NCI-H2227 (cell line): Measurements from ENCODE around the gene APEH.

Source experiments
- DNase-seq: peaks from one replicate; lab custom pipeline; 2025; ENCODE audit not compliant: unreplicated experiment; lab: John Stamatoyannopoulos, UW

Gene APEH

DNA sequence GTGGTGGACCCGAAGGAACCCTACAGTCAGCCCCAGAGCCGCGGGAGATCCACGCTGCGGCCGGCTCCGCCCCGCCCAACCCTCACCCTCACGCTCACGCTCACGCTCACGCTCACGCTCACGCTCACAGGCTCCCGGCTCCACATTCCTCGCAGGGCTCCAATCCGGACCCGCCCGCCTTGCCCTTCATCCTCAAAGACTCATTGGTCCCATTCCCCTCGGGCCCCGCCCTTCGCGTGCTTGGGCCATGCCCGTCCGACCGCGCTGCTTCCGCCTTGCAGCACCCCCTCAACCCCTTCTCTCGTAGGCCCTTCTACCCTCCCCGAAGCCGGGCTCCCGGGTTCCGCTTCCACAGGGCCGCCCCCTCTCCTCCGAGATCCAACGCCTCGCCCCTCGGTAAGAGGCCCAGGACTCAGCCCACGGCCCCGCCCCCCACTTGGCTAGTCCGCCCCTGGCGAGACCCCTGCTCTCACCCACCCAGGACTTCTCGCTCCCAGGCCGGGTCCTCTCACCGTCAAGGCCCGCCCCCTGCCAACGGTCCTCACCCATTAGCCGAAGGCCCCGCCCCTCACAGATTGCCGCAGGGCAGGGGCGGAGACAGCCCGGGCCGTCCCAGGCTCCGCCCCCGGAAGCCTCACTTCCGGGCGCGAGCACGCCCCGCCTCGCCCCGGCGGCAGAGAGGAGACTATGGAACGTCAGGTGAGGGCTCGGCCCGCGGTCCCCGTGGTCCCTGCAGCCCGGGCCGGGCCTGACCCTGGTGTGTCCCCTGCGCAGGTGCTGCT is at the start of gene APEH:
Gene APEH, plus strand, starts transcription at position 637 of the 782 bp plus-strand sequence. Its CDS starts 51 bp downstream, at position 688.
- no peak for DNase-seq

DNA sequence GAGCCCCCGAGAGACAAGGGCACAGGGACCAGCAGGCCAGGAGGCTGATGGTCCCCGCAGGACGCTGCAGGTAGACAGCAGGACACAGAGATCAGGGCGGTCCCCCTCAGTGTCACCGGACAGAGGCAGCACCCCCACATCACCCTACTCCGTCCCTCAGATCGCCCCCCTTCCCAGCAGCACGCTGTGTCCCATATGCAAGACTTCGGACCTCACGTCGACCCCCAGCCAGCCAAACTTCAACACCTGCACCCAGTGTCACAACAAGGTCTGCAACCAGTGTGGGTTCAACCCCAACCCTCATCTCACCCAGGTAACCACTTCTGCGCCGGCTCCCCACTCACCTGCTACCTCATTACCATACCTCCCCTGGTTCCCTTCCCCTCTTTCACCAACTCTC is 49.1 kb upstream of the APEH start:
- no peak for DNase-seq

DNA sequence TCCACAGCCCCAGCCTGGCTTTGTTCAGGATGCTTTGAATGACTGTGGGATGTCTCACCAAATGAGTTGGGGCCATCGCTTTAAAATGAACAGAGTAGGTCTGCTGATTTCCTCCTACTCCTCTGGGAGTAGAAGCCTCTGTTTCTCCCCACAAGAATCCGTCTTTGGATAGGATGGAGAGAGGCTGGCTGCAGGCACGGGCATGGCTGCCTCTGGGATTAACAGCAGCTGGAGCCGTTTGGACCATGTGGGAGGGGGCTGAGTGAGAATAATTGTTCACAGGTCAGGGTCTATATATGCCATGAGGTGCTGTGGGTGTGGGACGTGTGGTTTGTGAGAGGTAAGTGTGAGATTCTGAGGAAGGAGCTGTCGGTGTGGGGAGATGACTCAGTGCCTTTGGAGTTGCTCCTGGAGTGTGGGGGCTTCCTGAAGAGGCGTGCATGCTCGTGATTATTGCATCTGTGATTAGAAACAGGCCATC is 48.0 kb upstream of the APEH start:
- no peak for DNase-seq

DNA sequence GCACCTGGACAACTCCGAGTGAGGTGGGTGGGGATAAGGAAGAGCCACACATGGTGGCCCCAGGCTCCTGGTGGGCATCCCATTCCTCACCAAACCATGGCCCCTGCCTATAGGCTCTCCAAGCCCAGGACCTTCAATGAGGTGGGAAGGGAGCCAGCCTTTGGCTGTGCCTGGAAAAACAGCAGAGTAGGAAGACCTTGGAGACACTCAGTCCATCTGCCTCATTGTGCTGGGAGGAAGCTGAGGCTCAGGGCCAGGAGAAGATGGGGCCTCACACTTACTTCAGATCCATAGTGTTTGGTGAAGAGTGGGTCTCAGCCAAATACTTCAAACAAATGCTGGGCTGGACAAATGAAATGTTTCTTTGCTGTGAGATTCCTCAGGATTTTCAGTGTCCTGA is 47.4 kb upstream of the APEH start:
- no peak for DNase-seq

DNA sequence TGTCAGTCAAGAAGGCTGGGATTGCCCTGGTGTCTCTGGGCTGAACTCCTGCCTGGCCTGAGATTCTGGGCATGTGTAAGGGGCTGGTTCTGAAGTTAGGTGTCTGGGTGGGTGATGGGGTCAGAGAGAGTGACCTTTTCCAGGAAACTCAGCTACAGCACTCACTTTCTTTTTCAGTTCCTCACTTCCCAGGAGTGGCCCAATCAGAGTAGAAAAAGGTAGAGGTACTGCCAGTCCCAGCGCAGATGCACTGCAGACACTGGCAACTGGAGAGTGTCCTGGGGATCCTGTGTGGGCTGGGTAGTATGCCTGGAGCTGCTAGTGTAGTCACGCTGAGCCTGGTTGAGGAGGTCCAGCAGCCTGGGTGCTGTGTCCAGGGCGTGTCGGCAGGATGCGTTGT is 46.5 kb upstream of the APEH start:
- DNase-seq, result no peak

DNA sequence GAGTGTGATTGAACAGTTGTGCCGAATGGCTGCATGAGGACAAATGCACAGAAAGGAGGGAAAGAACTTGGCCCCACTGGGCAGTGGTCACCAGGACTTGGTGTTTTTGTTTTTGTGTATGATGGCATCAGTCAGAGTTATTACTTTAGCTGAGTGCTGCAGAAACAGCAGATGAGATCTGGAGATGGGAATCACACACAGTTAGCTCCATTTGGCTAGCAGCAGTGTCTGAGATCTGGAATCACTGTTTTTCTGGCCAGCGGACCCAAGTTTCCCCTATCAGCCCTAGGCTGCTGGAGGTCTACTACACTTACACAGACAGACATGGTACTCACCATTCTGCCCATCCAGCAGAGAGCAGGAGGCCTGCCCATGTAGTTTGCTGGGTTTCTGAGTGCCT is 45.9 kb upstream of the APEH start:
- no peak for DNase-seq

DNA sequence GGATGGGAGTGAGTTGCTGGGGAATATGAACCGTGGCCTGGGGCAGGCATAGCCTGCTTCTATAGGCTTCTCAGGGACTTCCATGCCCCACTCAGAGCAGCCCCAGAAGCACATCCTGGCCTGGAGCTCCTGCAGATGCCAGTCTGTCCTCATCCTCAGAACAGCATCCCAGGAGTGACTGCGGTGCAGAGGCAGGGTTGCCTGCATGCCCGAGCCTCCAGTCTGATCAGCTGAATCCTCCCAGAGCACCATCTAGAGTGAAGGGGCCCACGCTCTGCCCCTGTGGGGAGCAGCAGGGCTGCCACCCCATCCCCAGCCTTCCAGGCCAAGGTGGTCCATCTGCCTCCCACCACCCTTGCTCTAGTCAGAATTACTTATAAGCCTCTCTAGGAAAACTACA is 44.7 kb upstream of the APEH start:
- DNase-seq, result no peak

DNA sequence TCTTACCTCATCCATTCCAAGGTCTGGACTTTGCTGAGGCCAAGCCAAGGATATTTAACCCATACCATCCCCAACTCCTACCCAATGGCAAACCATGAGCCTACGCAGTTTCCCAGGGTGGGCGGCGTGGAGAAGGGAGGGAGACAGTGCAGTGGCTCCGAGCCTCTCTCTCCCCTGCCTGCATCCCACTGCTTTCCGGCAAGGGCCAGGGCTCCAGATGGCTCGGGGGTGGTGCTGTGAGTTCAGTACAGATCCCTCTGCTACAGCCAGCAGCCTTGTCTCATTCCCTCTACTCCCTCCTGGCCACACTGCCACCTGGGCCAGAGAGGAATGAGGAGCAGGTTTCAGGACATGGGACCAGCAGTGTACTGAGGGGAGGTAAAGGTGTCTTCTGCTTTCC is 44.3 kb upstream of the APEH start:
- DNase-seq, result no peak

DNA sequence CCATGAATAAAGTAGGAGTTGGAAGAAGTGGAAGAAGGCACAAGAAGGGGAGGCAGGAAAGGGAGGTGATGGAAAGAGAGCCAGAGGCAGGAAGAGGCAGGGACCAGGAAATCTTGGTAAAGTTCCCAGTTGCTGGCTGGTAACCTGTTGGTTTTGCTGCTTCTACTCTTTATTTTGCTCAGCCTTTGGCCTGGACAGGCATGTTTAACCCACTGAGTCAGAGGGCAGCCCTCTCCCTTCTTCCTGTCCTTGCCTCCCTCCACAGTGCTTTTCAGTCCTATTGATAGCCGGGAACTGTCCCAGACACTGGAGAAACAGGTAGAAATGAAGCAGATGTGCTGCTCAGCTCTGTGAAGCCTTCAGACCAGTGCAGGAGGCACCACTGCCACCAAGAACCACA is 43.4 kb upstream of the APEH start:
- no peak for DNase-seq

DNA sequence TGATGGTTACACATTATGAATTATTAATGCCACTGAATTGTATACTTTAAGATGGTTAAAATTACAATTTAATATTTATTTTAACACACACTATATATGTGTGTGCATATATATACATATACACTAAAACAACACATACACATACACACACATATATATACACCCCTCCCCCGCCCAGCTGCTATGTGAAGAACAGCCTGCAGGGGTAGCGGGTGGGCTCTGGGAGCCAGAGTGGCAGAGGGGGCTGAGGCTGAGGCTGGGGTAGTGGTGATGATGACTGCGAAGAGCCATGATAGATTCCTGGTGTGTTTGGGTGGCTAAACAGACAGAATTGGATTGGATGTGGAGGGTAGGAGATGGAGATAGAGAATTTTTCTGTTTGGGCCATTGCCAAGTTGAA is 39.4 kb upstream of the APEH start:
- DNase-seq, result no peak

DNA sequence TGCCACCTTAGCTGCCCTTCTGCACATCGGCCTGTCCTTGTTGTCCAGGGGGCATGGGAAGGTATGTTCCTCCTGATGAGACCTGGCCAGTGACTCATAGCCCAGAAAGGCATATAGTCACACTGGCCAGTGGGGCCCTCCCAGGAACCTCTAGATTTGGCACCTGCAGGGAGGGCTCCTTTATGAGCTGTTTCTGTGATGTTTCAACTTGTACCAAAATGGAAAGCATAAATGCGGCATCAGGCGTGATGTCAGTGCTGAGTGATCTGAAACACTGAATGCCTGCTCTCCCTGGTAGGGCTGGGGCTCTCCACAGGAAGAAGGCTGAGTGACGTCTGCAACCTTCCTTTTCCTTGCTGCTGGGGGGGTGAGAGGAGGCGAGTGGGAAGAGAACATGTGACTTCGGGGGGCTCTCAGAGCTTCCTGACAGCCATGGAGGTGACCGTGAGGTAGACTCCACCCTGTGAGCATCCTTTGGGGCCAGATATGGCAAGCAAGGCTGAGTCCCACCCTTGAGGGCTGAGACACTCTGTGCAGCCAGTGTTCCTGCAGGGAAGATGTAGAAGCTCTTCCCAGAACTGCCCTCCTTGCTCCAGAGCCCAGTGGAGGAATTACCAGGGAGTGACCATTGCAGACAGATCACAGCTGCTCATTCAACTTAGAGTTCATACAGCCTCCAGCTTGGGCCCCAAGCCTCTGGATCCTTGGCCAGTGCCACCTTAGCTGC is 37.1 kb upstream of the APEH start:
- no peak for DNase-seq

DNA sequence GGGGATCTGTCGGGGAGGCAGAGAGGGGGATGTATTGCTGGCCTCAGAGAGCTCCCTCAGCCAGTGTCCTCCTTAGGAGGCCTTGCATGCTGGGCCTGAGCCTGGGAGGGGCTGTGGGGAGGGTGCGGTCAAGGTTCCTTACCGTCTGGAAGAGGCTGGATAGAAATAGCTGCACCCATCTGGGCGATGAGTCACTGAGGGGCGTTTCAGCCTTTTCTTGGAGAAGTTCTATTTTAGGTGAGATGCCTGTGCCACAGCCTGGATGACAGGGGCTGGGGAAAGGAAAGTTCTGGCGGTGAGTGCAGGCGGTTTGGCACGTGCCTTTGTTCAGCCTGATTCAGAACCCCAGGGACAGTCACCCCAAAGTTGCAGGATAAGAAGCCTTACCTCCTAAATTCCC is 35.7 kb upstream of the APEH start:
- DNase-seq, result no peak

DNA sequence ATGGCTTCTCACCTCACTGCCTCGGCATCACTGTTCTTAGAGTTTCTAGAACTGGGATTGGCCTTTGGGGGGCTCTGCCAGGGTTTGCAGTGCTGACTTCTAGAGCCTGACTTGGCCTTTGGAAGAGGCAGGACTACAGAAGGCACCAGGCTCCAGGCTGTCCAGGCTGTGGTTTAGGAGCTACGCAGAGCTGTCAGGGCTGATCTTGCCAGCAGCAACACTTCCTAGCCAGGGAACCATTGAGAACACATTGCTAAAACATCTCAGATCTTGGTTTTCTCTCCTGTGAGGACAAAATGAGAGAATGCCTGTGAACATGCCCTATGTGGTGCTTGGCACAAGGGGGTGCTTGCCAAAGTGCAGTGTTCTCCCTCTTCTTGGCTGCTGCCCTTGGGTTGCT is 34.6 kb upstream of the APEH start:
- DNase-seq, result no peak

DNA sequence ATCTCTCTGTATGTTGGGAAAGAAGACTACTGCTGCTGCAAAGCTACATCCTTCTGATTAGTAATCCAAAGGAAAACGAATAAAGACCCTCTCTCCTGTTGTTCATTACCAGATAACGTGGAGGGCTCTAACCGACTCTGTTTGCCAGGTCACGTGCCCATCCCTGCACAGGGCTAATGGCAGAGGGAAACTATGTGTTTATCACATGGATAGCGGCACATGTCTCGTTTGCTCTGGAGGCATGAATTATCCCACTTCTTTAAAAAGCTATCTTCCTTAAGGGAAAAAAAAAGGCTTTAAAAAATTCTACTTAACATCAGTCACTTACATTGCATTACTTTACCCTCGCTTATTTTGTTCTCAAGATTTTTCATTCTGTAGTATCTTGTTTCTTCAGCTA is 32.9 kb upstream of the APEH start:
- DNase-seq, result no peak

DNA sequence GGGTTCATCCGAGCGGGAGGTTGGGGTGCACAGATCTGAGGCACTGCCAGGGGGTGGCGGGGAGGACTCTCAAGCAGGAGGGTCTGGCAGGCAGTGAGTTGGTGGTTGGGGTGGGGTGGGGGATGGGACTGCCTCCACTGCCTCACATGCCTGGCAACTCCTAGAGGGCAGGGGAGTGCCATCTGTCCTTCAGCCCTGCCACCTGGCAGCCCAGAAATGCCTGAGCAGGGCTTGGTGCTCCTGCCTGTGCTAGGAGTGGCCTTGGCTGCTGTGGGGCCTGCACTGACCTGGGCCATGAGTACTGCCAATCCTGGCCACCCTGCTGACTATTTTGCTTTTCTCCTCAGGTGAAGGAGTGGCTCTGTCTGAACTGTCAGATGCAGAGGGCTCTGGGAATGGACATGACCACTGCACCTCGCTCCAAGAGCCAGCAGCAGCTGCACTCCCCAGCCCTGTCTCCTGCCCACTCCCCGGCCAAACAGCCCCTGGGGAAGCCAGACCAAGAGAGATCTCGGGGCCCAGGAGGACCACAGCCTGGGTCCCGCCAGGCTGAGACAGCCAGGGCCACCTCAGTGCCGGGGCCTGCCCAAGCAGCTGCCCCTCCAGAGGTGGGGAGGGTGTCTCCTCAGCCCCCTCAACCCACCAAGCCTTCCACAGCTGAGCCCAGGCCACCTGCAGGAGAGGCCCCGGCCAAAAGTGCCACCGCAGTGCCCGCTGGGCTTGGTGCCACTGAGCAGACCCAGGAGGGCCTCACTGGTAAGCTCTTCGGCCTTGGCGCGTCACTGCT is 32.0 kb upstream of the APEH start:
- DNase-seq, result no peak

DNA sequence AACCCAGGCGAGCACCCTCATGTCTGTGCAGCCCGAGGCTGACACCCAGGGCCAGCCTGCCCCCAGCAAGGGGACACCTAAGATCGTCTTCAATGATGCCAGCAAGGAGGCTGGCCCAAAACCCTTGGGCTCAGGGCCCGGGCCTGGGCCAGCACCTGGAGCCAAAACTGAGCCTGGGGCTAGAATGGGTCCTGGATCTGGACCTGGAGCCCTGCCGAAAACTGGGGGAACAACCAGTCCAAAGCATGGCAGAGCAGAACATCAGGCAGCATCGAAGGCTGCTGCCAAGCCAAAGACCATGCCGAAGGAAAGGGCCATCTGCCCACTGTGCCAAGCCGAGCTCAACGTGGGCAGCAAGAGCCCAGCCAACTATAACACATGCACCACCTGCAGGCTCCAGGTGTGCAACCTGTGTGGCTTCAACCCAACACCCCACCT is 31.4 kb upstream of the APEH start:
- DNase-seq, result no peak

DNA sequence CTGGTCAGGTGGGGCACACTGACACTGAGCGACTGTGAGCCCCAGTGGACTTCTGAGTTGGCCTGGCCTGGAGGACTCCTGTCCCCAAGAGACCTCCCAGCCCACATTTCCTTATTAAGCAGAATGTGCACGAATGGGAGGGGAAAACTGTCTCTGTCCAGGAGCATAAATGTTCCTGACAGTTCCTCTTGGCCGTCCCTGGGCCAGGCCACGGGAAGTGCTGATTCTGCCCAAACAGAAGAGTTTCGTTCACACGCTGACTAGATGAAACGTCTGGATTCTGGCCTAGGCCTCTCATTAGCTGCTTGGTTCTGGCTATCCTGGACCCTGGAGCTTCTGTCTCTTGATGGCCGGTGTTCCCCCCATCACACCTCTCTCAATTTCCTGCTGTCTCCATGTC is 29.5 kb upstream of the APEH start:
- DNase-seq, result no peak

DNA sequence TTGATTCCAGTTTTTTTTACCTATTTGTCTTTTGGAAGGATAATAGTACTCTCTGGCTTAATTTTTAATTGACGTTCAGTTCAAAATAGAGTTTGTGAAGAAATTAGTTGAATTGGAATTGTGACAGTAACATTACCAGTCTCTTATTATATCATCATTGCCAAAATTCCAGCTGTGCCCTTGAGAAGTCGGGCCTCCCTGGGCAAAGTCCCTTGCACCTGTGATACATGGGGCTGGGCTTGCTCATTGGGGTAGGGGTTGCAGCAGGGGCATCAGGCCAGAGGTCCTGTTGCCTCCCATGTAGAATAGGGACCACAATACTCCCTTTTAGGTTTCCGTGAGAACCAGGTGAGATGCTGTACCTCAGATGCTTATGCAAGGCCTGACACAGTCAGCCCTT is 27.9 kb upstream of the APEH start:
- DNase-seq, result no peak

DNA sequence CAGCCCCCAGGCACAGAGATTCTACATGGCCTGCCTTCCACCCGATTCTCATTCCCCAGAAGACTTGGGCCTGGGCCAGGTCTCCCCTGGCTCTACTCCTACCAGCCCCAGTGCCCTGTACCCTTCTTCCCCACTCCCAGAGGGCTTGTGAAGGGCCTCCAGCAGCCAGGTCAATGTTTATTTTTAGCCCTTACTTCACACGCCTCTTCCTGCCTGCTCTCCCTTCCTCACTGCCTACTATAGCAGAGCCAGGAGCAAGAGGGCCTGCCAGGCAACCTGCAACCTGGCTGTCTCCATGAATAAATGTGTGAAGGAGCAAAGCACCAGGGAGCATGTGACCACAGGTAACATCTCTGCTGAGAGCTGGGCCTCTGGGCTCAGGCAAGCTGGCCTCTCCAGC is 26.4 kb upstream of the APEH start:
- no peak for DNase-seq

DNA sequence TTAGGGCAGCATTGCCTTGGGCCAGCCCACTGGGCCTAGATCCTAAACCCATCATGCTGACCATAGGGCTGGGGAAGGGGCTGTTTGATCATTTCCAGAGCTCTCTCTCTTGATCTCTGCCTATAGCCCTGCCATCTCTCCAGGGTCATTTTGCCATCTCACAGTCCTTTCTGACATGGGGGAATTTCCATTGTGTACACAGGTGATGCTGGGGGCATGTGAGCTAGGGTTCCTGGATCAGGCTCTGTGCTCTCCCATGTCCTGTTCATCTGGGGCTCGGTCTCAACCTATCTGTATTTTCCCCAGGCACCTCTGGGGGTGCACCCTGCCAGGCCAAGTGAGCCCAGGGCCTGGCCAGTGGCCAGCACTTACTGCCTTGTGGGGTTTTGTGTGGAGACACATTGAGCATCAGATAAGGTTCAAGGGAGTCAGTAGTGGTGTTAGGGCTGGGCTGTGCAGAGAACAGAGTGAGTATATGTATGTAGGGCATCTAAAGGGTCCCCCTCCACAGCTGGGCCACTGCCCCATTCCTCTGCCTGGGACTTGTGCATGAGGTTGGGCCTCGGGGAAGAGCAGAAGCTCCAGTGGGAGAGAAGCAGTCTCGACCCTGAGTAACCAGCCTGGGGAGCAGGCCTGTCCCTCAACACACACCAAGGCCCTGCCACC is 25.7 kb upstream of the APEH start:
- DNase-seq, result no peak

DNA sequence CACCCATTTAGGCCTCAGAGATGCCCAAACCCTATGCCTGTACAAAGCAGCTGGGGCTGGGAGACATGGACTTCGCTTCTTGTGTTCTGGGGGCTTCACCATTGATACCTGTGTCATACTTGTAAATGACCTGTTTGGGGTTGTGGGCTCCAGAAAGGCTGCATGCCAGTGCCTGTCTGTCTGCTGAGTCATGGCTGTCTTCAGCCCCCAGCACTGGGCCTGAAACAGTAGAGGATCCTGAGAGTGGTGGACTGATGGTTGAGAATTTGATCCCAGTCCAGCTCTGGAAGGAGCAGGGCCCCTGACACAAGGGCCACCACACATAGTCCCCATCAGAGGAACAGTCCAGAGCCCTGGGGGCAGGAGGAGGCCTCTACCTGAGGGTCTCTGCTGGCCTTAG is 24.6 kb upstream of the APEH start:
- no peak for DNase-seq
